ENCODE data around the gene CYTH2.

DNA sequence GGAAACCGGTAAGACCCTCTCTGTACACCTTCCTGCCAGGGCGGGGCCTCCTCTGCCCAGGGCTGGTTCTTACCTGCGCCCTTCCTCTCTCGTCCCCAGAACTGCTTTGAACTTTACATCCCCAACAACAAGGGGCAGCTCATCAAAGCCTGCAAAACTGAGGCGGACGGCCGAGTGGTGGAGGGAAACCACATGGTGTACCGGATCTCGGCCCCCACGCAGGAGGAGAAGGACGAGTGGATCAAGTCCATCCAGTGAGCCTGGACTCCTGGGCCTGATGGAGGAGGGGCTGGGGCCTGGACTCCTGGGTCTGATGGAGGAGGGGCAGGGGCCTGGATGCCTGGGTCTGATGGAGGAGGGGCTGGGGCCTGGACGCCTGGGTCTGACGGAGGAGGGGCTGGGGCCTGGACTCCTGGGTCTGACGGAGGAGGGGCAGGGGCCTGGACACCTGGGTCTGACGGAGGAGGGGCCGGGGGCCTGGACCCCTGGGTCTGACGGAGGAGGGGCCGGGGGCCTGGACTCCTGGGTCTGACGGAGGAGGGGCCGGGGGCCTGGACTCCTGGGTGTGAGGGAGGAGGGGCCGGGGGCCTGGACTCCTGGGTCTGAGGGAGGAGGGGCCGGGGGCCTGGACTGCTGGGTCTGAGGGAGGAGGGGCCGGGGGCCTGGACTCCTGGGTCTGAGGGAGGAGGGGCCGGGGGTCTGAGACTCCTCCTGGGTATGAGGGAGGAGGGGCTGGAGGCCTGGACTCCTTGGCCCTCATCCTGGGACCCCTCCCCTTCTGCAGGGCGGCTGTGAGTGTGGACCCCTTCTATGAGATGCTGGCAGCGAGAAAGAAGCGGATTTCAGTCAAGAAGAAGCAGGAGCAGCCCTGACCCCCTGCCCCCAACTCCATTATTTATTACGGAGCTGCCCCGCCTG is 9.4 kb downstream of the CYTH2 start:
- TF ChIP-seq EHMT2 (IDR thresholded peaks at IDR 0.05; ENCODE audit: low read depth) (no peak), MAFK (IDR thresholded peaks at IDR 0.05; ENCODE audit: partially characterized antibody) (no peak), EP300 (IDR thresholded peaks at IDR 0.05) (no peak), KDM1A (IDR thresholded peaks at IDR 0.05; ENCODE audit: low read depth) (no peak), SMC3 (IDR thresholded peaks at IDR 0.05) (no peak), JUN (IDR thresholded peaks at IDR 0.05) (no peak)
- TF ChIP-seq, protein P1, sequence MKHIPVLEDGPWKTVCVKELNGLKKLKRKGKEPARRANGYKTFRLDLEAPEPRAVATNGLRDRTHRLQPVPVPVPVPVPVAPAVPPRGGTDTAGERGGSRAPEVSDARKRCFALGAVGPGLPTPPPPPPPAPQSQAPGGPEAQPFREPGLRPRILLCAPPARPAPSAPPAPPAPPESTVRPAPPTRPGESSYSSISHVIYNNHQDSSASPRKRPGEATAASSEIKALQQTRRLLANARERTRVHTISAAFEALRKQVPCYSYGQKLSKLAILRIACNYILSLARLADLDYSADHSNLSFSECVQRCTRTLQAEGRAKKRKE (CRISPR knock-in tag; IDR thresholded peaks at IDR 0.05; ENCODE audit: low read depth): no peak
- TF ChIP-seq, protein P2, sequence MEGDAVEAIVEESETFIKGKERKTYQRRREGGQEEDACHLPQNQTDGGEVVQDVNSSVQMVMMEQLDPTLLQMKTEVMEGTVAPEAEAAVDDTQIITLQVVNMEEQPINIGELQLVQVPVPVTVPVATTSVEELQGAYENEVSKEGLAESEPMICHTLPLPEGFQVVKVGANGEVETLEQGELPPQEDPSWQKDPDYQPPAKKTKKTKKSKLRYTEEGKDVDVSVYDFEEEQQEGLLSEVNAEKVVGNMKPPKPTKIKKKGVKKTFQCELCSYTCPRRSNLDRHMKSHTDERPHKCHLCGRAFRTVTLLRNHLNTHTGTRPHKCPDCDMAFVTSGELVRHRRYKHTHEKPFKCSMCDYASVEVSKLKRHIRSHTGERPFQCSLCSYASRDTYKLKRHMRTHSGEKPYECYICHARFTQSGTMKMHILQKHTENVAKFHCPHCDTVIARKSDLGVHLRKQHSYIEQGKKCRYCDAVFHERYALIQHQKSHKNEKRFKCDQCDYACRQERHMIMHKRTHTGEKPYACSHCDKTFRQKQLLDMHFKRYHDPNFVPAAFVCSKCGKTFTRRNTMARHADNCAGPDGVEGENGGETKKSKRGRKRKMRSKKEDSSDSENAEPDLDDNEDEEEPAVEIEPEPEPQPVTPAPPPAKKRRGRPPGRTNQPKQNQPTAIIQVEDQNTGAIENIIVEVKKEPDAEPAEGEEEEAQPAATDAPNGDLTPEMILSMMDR (IDR thresholded peaks at IDR 0.05): no peak

Measured in A549 (cell line).